Epidermal melanocyte (primary cell): ENCODE measurements around the gene USH2A.

Experiments used
- DNase-seq: peaks from one replicate; pipeline ENCODE4 v3.0.0; 2011; ENCODE audit warnings: low spot score; ENCODE audit not compliant: insufficient read length

USH2A gene

DNA sequence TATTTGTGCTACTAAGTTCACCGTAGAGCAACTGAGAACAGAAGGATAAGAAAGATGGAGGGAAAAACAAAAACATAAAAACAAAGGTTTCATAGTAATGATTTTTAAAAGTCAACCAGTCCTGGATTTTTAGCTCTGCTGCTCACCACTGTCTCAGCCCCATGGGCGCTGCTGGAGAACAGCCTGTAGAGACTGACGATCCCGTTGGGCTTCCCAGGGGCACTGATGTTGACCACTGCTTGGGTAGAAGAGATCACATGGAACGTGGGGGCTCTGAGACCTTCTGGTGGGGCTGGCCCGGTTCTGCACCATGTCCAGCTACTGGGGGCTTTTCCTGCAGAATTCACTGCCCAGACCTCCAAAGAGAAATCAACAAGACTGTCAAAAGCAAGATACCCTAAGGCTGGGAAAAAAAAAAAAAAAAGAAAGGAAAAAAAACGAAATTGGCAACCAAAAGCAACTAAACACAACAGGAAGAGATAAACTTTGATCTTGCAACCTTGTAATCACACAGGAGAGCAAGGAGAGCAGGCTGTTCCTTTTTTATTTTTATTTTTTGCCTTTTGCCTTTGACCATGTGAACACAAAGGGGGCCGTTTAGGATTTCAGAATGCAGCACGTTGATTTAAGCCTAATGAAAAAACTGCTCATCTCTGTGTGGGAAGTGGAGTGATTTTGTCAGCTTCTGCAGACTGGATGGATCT is 772.6 kb downstream of the USH2A start:
- DNase-seq = no peak

DNA sequence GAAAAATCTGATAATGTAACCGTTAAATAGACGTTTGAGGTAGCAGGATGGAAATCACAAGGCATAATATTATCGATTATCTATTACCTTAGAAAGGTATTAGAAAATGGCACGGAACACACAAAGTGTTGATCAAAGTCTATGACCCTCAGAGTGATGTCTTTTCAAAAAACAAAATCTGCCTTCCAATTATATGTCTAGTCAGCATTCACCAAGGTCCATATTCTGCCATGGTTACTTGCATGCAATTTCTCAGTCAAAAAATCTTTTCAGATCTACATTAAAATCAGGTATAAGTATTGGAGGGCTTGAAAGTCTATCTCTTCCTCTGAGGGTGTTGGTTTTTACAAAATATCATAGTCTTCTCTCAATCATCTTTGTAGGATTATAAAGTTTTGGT is 774.3 kb downstream of the USH2A start:
- DNase-seq = no peak

DNA sequence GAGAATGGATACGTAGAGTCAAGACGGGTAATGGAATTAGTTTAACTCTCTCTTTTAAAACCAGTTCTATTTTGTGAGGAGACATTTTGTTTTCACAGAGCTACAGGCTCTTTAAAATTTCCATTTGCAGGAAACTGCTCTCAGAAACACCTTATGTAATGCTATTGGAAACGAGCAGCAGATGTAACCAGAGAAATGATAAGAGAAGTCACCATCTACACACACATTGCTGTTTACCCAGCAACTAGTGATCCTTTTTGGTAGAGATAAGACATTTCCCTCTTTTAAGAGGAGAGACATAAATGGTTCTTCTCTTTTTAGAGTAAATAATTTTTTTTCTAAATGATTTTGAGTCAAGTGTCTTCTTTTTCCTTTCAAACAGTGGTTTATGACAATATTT is 775.5 kb downstream of the USH2A start:
- DNase-seq = no peak

DNA sequence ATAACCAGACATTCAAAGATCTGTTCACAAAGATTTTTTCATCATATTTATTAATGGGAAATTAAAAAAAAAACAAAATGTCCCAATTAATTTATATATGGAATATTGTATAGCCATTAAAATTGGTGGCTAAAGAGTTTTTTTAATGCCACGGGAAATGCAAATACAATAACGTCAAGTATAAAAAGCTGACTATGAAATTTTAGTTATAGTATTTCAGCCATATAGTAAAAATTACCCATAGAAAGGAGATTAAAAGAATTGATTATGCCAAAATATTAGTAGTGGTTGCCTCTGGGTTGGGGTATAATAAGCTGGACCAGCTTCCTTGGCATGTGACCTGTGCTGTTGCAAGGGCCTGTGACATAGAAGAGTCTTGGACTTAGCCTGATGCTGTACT is 777.4 kb downstream of the USH2A start:
- no peak for DNase-seq

DNA sequence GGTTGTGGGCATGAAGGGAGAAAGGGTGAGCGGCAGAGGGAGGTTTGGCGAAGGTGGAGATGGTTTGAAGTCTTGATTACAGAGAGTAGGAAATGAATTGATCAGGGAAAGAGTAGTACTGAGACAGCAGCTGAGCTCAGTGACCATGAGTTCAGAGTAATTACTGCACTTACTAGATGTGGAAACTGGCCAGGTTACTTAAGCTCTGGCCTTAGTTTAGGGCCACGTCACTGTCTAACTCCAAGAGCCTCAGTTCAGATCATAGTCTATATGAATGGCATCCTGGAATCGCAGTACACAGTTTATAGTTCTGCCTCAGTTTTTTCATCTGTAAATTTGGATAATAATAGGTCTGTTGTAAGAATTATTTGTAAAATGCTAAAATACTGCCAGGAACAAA is 778.1 kb downstream of the USH2A start:
- DNase-seq = no peak

DNA sequence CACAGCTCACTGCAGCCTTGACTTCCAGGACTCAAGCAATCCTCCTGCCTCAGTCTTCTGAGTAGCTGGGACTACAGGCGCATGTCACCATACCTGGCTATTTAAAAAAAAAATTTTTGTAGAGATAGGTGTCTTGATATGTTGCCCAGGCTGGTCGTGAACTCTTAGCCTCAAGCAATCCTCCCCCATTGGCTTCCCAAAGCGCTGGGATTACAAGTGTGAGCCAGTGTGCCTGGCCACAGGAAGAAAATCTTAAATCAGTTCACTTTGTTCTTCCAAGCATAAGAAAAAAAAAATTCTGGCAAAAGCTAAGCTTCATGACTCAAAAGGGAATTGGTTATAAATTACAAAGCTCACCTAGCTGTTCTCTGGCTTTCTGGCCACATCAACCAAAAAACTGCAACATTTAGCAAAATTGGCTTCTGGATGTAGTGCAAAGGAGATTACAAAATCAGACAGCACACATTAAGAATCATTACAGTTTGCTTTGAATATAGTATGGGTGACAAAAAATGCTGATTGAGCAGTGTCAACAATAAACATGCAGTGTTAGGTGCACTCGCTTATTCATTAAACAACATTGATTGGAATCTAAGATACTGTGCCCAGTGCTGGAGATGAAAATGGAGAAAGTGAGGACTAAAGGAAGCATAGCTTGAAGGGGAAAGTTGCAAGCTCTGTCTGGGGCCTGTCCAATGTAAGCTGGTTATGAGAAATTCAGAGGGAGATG is 779.5 kb downstream of the USH2A start:
- no peak for DNase-seq

DNA sequence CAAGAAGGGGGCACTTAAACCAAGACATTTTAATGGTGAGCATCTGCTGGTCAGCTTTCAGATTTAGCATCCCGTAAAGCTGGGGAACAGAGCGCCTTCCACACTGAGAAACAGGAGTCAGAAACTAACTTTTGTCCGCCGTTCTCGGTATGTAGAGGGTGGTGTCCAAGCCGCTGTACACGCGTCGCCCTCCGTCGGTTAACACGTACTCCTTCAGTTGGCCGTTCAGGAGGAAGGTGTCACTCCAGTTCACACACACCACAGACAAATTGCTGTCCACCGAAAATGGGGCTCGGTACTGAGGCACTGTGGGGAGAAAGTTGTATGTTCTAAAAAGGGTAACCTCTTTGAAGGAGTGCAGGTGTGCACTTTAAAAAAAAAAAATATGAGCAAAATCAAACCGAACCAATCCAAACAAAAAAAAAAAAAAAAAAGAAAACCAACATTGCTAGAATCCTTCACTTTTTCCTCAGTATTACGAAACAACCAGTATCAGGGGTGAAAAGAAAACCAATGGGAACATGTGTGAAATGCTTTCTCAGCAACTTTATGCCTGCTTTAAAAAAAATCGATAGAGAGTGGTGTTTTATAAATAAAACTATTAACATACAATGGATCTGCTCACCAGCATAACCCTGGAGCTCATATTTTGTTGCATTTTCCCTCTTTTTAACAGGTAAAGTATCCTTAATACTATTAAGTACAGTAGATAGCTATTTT is 782.7 kb downstream of the USH2A start:
- no peak for DNase-seq

DNA sequence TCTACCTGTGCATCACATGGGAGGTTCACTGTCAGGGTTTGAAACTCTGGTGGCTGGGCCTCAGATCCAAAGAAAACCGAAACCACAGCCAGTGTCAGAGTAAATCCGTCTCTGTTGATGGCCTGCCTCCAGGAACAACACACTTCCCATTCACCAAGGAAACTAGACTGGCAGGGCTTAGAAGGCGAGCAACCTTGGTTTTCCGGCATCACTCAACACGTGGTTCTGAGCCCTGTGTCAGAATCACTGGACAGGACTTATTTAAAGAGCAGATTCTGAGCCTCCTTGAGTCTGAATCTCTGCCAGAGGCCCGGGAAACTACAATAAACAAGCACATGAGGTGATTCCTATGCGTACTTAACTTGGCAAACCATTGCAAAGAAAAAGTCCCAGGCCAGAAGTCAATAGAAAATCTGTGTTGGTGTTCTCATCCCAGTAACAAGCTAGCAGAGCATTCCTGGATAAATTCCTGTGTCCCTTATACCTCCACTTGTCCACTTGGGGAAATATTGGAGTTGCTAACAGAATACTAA is 786.1 kb downstream of the USH2A start:
- no peak for DNase-seq

DNA sequence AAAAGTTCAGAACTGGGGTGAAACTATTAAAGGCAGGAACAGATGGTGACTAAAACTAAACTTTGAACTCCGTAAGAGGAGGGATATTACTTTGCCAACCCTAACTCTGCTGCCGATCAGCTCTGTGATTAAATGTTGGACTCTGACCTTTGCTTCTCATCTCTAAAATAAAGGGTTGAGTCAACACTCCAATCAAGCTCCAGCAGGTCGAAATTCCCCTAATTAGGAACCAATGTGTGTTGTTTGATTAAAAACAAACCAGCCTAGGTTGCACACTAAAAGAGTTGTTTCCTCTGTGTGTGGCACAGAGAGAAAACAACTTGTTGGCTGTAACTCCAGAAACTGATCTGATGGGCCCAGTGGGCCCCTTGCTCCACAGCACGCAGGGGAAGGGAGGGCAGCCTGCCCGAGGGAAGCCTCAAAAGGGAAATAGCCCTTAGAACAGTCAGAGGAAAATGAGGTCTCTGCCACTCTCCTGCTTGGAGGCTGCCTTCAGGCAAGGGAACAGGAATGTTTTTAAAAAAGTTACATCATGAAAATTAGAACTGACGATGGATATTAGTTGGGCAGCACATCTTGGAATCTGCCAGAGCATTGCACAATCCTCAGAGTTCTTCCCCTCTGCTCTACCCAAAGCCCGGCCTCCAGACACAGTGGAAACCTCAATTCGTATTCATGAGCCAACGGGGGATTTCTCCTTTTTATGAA is 786.8 kb downstream of the USH2A start:
- DNase-seq = peak; percentile 23

DNA sequence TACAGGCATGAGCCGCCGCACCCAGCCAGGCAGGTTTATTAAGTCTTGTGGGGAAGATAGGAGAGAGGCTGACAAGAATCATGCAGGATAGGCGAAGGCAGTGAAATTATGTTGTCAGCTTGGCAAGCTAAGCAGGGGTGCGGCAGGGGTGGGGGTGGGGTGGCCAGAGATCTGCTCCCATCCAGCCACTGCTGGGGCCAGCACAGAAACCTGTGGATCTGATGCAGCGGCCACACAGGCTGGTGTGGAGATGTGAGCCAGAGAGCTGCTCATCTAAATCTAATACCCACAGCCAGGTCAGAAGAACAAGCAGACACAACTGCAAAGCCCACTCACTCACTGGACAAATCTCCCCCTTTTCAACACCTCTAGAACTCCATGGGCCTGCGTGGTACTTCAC is 787.4 kb downstream of the USH2A start:
- DNase-seq = no peak

DNA sequence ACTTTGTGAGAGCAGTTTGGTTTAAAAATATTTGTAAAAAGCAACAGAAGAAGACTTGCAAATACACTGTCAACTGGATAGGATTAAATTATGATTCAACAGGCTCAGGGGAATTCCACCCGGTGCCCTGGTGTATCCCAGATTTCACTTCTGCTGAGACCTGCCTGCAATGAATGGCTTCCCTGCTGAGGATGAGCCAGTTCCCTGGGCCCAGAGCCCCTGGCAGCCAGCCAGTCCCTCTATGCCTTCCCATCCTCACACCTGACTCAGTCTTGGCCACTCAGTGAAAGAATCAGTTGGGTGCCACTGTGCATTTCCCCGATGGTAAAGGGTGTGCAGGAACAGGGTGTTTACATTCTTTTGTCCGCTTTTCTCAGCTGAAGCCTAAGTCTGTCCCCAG is 791.8 kb downstream of the USH2A start:
- no peak for DNase-seq

DNA sequence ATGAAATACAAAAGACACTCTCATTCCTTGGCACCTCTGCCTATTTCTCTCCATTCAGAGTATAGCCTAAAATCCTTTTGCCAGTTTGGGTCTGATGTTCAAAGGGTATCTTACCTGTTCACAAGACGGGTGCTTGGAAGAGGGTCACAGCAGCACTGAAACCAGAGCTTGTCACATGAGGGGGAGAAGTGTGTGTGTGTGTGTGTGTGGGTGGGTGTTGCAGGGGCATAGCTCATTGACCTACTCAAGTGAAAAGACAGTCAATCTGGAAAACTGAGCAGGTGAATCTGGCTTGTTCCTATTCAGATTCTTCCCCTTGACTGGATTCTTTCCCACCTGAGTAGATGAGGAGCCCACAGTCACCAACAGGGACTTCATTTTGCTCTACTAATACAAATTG is 792.2 kb downstream of the USH2A start:
- no peak for DNase-seq

DNA sequence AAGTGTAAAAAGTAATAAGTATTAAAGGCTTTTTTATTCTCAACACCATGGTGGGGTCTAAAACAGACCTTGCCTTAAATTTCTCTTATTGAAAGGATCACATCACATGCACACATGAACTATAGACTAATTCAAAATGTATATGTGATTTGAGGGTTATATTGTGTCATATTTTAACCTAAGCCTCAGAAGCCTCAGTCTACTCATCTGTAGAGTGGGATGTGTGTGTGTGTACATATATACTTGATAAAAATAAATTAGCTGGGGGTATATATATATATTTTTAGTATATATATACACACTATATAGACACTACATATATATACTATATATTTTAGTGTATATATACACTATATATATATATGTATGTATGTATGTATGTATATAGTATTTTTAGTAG is 797.3 kb downstream of the USH2A start:
- DNase-seq = no peak

DNA sequence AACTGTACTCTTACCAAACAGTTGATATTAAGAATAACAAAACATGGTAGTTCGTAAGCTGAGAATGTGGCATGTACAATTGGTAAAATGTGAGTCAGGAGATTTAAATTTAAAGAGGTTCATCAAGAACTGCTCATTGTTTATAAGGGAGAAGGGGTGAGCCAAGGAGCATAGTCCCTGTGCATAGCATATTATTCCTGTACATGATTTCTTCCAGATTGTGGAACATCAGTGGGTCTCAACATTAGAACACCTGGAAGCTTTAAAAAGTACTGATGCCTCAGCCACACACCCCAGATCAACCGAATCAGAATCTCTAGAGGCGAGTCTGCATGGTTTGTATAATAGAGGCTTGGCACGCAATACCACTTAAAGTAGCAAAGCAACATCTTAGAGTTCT is 800.1 kb downstream of the USH2A start:
- no peak for DNase-seq

DNA sequence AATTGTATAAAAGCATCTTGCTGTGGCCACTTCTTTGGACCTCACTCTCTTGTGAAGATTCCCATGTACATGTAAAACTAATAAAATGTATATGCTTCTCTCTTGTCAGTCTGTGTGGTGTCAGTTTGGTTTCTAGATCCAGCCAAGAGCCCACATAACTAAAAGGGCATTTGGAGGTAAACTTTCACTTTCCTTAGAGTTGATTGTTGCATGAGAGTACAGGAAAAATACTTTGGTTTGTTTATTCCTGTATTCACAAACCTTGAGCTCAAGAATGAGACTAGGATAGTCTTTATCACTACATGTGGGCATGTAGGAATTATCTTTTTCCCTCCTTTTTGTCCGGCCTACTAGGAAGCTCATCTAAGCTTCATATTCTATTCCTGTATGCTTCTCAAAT is 805.3 kb downstream of the USH2A start:
- DNase-seq = no peak

DNA sequence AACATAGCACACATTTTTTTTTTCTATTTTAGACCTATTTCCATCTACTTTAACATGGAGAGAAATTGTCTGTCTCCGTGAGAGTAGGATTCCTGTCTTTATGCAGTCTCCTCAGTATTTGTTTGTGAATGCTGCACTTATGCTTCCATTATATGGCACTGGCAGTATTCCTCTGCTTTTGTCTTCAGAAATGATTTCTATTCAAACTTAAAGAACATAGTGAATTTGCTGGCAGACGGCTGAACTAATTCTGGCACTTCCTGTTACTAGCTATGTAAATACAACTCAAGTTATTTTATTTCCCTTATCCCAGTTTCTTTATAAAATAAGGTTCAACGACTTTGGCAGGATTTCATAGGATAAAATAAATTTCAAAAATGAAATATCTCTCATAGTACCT is 810.9 kb downstream of the USH2A start:
- DNase-seq = no peak

DNA sequence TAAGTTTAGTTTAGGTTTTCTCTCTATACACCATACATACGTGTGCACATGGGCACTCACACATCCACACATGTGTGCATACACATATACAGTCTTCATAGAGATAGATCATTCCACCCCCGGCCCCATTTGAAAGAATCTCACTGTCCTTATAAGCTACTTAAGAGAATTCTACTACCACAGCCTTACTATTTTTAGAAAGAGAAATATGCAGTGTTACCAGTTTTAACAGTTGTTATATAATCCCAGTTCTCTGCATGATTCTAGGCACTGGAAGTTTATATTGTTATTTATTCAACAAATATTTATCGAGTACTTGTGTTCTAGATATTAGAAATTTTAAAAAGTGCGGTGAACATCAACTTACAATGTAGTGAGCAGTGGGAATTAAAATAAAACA is 814.6 kb downstream of the USH2A start:
- DNase-seq = no peak

DNA sequence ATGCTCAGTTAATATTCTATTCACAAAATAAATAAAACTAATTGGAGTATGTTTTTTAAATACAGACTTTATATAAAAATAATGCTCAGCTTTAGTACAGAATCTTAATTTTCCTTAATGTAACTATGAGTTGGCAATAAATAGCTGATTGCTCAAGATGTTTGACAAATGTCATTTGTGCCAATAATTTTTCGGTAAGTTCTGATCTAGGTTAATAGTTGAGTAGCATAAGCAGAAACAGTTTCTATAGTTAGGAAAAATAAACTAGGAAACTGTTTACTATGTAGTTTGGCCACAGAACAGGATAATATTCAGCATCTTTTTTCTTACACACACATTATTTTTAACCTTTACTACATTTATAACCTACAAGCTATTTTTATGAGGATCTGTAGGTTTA is 815.8 kb downstream of the USH2A start:
- no peak for DNase-seq

DNA sequence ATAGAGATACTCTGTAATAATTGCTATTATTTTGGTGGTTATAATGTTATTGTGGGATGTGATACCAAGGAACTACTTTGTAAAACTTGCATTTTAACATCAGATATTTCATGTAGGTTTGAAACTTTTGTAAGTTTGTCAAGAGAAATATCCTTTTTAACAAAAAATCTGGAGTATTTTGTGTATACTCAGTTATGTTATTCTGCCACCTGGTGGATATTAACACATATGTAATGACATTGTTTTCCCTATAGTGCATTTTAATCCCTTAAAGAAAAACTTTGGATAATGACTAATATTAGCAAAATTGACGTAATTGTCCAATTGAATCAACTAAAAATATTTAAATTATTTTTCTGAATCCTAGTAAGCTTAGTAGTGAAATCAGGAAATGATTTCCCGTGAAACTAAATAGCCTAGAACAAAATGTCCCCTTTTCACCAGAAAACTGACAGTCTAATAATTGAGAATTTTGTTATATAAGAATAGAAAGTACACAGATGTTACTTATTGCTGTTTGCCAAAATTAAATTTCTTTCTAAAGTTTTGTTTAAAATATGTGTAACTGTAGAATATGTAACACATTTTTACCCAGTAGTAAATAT is 816.6 kb downstream of the USH2A start:
- no peak for DNase-seq

DNA sequence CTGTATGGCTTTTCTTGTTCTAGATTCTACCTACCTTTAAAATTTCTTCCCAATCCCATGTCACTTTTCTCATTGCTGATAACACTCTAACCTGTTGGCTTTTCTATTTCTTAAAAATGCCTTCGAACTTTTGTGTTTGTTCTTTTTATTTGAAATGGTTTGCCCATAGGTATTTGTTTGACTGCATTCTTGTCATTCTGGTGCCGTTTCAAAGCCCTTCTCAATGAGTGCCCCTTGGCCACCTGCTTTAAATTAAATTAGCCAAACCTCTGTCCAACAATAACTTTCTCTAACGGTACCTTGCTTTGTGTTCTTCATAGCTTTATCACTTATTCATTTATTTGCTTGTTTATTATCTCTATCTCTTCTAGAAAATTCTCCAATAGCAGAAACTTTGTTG is 817.2 kb downstream of the USH2A start:
- no peak for DNase-seq

DNA sequence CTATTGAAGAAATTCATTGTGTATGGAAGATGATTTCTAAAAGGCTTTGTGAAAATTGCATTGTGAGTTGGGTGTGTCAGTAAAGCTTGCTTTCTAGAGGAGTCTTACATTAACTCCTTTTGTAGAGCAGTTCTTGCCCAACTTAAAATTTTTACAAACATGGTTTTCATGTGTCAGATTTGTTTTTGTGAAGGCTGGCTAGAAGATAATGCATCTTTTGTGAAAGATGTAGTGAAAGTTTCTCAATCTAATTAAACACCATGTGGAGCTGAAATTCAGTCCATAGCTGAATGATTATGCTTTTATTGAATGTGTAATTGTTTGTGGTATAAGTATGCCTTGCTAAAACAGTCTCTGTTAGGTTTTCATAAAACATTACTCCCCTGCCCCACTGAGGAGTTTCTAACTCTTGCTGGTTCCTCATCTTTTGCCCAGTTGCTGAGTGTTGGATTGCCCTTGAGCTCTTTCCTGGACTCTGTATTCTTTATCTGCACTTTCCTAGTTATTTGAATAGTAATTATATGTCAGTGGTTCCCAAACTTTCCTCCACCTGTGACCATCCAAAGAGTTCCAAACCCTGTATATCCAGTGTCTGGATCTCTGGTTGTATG is 818.1 kb downstream of the USH2A start:
- no peak for DNase-seq
